TTC549 (cell line): ENCODE data around the gene CACNB1.

Experiments used
- FAIRE-seq: peaks from 2 replicates; lab custom pipeline; 2012; peaks lifted over from hg19 to GRCh38; lab: Jason Lieb, UNC

The CACNB1 gene

DNA sequence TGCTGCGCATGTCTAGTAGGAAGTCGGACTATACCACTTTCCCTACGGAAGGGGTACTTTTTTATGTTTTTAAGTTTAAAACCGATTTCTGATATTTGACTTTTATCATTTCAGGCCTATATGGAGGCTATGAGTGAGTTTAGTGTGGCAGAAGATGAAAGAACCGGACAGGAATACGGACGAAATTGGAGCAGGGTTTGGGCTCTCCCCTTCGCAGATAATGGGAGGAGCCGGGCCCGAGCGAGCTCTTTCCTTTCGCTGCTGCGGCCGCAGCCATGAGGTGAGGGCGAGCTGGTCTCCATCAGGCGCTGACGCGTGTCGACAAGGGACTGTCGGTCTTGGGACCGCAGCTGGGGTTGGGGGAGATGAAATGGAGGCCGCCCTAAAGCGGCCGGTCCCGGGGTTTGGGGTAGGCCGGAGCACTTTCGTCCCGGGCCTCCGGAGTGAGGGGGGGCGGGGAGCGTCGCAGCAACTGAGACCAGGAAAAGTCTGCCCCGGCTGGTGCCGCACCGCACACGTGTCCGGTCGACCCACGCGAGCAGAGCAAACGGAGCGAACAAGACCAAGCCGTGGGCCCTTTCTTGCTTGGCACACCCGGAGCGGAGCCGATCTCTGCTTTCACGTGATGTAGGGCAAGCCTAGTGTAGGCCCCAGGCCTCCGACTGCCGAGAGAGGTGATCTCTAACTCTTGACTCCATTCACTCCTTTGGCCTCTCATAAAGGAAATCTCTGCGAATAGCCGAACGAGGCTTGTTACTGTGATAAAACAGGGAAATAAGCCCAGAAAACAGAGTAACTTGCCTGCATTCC lies 2.8 kb upstream of the CACNB1 start, which contains the start of gene RPL19:
TSS of gene RPL19 (plus strand) at position 214 of the 810 bp plus-strand sequence. CDS start at position 276, 62 bp downstream.
- no peak for FAIRE-seq

DNA sequence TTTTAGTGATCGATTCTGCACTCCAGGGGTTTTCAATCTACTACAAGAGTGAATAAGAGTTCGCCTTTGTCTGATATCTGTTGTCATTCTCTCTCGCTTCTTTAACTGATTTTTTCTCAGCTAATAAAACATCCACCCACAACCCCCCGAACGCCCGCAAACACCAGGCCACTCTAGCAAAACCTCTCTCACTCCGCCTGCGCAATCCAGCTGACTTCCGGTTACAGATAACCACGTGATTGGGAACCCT lies 2.3 kb upstream of the CACNB1 start:
- peak; percentile 79 for FAIRE-seq

DNA sequence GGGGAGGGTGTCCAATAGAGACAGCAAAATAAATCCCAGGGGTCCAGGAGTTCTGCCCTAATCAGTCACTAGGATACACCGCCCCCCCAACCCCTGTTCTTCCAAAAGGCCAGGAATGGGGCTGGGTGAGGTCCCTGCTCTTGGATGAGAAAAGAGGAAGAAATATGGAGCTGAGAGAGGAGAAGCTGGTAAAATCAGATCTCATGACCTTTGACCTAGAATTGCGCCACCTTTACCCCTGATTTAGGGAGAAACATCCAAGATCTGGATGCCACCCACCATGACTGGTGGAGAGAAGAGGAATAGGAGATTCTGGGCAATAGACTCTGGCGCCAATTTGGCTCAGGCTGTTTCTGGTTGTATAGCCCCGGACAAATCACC lies 707 bp upstream of the CACNB1 start:
- FAIRE-seq: no peak

DNA sequence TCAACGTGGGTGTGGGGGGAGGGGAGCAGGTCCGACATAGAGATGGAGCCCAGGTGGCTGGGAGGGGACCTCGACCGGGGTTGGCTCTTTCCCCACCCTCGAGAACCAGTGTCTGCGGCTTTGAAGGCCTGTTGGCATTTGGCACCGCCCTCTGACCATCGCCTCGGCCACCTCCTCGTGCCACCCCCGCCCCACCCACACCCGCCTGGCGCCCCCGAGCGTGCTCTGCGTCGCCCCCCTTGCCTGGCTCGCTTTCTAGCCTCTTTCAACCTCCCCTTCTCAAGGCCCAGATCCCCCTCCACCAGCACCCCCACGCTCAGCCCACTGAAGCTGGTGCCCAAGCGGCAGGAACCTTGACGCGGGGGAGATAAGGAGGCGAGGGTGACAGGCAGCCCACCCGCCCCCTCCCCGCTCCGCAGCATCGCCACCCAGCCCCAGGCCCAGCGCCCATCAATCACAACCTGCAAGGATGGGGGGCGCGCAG lies 619 bp downstream of the CACNB1 start:
- FAIRE-seq: no peak

DNA sequence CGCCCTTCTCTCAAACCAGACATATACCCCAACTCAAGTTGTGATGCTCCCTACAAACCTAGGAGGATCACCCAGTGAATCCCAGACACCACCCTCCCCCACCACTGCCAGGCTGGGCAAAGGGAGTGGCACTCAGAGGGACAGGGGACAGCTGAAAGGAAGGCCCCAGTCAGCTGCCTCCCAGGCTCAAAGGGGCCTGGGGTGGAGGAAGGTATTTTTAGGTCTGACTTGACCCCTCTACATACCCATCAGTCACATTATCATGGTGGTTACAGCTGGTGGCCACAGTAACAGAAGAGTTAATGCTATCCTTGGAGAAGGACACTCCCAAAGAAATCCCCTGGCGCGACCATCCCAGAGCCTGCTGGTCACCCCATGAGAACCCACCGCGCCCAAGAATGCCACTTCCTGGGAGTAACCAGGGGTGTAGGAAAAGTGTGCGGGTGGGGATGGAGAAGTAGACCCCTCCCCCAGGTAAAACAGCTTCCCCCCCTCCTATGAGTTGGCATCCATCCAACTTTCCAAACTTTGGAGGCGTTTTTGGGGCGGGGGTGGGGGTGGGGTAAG lies 1.1 kb downstream of the CACNB1 start:
- no peak for FAIRE-seq

DNA sequence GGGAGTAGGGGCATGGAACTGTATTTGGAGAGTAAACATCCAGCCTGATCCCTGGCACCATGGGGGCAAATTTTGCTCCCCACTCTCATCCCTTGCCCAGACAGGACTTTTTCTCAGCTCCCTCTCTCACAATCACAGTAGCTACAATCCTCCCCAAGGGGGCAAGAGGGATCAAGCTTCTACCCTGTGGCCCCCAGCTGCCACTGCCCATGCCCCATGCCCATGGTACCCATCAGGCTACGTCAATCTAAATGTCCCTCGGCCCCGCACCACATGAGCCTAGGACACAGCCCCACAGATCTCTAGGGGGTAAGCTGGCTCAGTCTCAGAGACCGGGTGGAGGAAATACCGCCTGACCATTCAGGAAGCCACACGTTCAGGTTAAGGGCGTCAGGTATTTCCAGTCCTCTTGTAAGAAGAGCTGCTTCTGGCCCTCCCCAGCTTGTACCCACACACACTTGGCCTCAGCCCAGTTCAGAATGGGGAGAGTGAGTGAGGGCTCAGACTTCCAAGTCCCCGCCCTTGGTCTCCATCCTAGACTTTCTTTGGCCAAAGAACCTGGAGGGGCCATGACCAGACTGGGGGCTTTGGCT lies 1.8 kb downstream of the CACNB1 start:
- FAIRE-seq: no peak

DNA sequence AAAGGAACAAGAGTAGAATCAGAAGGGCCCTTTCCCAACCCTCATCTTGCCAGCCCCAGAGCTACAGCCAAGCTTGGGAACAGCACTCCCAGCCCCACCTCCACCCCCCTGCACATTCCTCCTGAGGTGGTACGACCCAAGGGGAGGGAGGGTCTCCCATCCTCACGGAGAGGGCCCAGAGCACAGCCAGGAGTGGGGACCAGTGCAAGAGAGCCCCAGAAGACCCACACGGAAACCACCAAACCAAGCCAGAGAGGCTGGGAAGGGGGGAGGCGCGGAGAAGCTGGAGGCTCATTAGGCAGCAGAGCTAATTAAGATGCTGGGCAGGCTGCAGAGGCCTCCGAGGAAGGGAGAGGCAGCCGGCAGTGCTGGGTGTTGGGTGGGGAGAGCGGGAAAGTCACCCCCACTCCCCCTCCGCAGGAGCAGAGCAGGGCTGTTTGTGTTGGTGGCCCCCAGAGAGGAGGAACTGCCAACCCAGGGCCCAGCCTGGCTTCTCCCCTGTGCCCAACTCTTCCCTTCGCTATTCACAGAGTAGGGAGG lies 2.4 kb downstream of the CACNB1 start:
- FAIRE-seq: no peak

DNA sequence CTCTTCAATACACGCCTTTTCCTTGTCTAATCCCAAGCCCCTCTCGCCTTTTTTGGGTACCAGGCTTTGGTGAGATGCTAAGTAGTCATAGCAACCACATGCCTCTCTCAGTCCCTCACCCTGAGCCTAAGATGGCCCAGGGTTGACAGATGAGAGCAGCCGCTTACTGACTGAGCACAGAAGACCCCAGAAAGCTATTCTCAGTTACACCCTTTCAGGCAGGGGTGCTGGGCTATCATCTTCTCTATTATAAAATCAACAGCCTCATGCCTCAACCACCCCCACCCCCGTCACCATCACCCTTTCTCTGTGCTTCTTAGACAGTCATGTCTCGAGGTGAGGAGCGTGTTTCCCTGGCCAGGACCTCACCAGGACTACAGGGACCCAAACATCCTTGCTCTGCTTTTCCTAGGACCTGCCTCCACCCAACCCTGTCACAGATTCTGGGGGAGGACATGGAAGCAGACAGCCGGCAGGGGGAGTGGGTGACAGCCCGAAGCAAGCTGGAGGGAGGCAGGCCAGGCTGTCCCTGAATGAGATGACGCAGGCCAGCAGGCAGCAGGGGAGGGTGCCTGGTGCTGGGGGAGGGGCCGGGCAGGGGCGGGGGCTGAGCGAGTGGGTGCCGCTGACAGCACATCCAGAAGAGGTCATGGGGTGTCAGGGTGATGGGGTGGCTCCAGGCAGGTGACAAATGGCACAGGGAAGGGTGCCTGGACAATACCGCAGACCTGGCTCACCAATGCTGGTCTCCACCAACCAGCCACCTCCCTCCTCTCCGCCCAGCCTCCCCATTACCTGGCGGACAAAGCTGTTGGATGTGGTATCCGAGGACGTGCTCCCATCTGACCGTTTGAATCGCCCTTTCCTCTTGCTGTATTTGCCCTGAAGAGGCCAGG lies 3.1 kb downstream of the CACNB1 start:
- no peak for FAIRE-seq

DNA sequence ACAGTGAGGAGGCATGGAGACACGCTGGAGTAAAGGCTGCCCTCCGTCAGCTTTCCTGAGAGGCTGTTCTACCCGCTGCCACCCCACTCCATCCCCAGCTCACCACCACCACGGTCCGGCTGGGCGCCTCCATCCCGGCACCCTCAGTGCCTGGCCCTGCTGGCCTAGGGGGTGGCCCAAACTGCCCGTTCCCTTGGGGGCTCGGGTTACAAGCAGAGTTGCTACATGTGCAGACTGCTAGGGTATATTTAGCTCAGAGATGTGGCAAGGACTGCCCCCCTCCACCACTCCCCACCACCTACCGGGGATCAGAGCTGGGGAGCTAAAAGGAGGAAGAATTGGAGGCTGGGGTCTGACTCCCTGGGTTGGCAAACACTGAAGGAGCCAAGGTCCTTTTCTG lies 4.1 kb downstream of the CACNB1 start:
- no peak for FAIRE-seq

DNA sequence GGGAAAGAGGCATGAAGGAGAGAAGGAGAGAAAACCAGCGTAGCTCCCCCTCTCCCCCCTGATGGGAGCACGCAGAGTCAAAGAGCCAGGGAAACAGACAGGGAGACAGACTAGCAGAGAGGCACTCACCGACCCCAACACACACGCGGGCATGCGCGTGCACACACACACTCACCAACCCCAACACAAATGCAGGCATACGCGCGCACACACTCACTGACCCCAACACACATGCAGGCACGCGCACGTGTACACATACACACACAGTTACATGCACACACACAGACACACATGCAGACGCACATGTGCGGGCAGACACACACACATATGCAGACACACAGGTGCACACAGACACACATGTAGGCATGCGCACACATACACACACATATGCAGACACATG lies 4.6 kb downstream of the CACNB1 start:
- no peak for FAIRE-seq

DNA sequence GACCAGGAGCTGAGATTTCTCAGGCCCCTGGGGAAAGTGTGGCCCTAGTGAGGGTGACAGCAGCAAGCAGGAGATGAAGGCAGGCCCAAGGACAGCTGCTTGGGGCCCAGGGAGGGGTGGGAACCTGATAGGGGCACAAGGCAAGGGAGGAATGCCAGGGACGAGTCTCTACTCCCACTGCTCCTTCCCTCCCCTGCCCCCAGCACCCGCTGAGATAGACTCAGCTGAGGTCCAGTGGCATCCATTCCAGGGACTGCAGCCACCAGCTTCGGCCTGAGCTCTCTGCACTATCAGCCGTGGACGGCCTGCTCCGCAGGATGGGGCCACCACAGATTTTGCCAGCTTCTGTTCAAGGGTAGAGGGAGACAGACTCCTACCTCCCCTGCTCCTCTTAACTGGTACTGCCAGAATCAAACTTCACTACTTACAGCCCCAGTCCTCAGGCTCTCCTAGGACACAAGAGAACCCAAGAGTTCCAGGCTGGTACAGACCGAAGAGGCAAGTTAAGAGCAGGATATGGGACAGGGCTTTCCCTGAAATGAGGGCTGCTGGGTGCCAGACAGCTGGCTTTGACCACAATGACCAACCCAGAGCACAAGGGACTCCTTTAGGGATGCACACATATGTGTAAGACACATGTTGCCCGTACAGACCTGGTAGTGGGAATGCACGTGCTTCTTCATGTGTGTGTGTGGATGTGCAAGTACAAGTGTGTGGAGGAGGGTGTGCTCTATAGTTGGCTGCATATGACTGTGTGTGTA lies 5.5 kb downstream of the CACNB1 start:
- FAIRE-seq: no peak

DNA sequence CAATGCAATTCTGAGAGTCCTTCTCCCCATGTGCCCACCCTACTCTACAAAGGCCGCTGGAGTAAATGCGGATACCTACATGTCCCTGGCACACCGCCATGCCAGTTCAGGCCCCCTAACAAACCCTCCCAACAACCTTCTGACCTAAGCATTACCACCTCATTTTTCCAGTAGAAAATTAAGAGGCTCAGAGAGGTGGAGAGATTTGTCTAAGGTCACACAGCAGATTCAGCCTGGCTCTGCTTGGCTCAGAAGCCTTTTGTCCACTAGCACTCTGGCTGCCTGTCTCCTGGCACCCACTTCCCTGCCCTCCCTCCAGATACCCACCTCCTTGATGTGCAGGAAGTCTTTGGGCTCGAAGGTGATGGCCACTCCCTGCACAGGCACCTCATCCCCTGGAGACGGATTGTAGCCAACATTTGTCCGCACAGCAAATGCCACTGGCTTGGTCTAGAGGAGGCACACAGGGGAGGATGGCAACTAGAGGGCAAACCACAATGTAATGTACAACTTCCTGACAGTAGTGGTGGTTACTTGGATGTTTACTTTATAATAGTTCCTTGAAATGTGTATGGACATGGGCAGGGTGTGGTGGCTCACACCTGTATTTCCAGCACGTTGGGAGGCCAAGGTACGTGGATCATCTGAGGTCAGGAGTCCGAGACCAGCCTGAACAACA lies 10.2 kb downstream of the CACNB1 start:
- no peak for FAIRE-seq

DNA sequence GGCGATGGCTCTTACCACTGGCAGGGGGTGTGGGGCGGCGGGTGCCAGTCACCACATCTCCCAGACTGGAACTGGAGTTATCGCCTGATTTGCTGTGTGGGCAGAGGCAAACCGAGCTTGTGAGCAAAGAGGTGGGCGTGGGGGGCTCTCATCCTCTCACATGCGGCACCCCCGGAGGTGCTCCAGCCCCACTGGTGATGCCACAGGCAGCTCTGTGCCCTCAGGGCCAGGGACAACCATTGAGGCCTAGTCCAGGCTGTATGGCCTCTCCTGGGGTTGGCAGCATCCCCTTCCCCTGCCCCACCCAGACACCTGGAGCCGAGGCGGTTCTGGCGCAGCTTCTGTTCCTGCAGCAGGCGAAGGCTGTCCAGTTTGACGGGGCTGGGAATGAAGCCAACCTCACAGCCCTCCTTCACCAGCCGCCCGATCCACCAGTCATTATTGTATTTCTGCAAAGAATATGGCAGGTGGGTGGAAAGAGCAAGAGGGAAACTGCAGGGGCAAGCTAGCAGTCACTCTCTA lies 10.9 kb downstream of the CACNB1 start:
- no peak for FAIRE-seq

DNA sequence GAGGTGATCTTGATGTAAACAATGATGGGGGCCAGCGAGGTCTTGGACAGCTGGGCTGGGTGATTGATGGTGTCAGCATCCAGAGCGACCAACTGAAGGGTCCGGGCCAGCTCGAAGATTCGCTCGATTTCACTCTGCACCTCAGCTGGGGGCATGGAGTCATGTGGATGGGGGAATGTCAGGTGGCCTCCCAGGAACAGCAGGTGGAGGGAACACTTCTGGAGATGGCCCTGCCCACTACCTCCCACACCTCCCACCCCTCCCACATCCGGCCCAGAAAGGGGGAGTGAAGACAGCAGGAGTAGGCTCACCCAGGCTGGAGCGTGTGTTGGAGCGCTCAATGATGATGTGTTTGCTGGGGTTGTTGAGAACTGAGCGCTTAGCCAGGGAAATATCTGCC lies 13.7 kb downstream of the CACNB1 start:
- FAIRE-seq: no peak

DNA sequence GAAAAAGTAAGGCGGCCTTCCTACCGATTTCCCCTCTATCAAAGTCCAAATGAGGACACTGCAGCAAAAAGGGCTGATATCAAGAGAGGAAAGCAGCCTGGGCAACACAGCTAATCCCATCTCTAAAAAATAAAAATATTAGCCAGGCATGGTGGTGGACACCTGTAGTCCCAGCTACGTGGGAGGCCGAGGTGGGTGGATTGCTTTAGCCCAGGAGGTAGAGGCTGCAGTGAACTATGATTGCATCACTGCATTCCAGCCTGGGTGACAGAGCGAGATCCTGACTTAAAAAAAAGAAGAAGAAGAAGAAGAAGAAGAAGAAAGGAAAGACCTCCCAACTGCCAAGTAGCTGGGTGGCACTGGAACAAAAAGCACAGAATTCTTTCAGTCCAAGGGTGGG lies 14.4 kb downstream of the CACNB1 start:
- FAIRE-seq: no peak

DNA sequence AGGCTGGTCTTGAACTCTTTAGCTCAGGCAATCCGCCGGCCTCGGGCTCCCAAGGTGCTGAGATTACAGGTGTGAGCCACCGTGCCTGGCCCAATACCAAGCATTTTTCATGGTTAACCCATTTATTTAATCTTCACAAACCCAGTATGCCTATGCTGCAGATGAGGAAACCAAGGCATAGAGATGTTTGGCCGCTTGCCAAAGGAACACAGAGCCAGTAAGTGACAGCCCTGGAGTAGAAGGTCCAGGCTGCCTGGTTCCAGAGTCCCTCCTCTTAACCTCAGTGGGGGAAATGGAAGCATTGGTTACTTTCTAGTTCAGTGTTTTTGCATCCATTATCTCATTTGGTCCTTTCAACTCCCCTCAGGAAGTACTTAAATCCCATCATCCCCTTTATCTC lies 16.2 kb downstream of the CACNB1 start:
- no peak for FAIRE-seq

DNA sequence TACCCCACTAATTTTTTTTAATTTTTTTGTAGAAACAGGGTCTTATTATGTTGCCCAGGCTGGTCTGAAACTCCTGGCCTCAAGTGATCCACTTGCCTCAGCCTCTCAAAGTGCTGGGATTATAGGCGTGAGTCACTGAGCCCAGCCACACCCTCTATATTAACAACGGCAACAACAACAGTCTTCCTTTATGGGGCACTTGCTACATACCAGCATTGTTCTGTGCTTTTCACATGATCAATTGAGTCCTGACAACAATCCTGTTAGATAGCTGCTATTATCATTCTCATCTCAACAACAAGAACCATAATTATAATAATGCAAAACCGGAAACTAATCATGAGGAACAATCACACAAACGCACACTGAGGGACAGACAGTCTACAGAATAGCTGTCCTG lies 18.9 kb downstream of the CACNB1 start:
- no peak for FAIRE-seq

DNA sequence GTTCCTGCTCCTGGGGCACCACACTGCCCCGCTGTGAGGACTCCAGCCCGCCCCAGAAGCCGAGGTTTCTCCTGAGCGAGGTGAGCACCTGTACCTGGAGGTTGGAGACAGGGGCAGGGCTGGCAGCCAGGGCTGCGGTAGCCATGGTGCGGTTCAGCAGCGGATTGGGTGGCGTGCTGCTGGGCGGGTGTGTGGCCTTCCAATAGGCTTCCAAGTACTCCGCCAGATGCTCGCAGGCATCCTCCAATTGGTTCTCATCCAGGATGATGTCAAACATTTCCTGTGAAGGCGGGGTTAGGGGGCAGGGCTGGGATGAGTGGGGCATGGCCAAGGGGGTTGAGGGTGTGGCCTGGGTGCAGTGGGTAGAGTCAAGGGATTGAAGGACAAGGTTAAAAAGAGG lies 20.2 kb downstream of the CACNB1 start:
- no peak for FAIRE-seq

DNA sequence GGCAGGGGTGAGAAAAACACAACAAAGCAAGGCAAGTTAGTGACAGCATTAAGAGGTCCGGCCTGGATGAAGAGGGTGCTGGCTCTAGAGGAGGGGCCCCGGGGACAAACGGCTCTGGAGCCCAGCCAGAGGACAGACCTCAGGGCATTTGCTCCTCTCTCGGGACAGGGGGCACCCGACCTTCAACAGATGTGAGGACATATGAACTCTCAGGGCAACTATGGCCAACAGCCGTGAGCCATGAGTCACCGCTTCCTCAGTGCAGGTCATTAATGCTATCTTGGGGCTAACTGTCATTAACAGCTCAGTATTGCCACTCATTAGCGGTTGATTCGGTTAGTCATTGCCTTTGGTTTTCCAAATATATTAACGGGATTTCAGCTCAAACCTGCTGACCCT lies 21.8 kb downstream of the CACNB1 start:
- no peak for FAIRE-seq

DNA sequence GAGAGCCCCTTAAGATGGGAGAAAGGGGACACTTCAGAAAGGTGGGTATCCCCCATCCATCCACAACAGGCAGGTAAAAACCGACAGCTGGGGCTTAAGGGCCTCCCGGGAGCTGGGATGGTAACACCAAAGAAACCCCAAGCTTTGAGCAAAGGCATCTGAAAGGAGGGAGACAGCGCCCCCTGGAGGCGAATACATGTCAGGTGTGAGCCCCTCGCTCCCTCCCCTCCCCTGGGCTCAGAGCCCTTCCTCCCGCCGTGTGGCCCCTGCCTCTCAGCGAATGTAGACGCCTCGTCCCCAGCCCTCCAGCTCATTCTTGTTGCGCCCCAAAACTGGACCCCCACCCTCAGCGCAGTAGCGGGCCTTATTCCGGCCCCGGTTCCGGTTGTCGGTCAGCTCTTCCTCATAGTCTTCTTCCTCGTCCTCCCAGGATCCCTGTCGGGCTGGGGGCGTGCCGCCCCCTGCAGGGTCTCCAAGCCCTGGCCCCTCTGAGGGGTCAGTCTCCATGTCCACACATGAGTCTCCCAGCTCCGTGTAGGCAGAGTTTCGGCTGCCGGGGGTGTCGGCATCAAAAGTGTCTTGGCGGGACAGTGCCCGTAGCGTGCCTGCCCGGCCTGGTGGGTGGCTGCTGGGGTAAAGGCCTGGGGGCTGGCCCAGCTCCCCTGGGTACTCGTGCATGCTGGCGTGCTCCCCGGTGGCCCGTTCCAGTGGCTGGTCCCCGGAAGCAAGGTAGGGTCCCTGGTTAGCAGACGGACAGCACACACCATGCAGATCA lies 22.4 kb downstream of the CACNB1 start:
- no peak for FAIRE-seq
